ENCODE results near the gene MARK3. TPM values are rescaled to one million over a fixed set of nuclear protein-coding genes. Genes with fewer than 3 reads are reported as not detected.

Gene MARK3
- total RNA-seq, 4 donors from 2014 or later = 109 to 143 (median 125) TPM

DNA sequence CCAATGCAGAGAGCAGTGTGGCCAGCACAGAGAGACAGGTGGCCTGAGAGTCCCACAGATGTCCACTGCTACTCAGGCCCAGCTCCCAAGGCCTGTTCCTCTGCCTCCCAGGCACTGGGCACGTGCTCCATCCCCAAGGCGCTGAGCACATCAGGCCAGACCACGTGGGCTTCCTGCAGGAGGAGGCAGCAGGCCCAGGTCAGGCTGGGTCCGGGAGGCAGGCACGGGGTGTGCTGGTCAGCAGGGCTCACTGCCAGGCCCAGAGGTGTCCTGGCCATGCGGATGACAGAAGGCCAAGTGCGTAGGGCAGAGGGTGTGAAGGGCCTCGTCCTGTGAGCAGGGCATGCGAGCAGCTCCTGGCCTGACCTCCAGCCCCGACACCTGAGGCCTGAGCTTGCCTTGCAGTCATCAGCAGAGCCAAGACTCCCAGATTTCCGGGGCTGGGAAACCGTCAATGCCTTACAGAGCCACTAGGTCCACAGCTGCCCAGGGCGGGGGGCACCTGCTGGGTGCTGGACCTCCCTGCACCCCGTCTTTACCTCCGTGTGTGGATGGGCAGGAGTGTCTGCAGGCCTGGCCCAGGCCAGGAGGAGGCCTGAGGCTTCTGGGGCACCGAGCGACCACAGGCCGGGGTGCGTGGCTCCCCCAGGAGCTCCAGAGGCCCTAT lies 158.6 kb downstream of the MARK3 start:
- DNase-seq (ENCODE audit: low spot score in 2 of 2) = no peak
- Histone ChIP-seq H3K27ac (peak overlapping the region; percentile 79 to 94 (median 88)), H3K4me1 (peaks cover 21 to 98% (median 68%) of the 10 kb centered on the region in 4 donors), H3K27me3 (no peaks in the 10 kb centered on the region), H3K4me3 (no peak overlapping the region), H3K36me3 (no peaks in the 10 kb centered on the region), H3K9me3 (no peaks in the 10 kb centered on the region)
- TF ChIP-seq, protein P1, sequence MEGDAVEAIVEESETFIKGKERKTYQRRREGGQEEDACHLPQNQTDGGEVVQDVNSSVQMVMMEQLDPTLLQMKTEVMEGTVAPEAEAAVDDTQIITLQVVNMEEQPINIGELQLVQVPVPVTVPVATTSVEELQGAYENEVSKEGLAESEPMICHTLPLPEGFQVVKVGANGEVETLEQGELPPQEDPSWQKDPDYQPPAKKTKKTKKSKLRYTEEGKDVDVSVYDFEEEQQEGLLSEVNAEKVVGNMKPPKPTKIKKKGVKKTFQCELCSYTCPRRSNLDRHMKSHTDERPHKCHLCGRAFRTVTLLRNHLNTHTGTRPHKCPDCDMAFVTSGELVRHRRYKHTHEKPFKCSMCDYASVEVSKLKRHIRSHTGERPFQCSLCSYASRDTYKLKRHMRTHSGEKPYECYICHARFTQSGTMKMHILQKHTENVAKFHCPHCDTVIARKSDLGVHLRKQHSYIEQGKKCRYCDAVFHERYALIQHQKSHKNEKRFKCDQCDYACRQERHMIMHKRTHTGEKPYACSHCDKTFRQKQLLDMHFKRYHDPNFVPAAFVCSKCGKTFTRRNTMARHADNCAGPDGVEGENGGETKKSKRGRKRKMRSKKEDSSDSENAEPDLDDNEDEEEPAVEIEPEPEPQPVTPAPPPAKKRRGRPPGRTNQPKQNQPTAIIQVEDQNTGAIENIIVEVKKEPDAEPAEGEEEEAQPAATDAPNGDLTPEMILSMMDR (IDR thresholded peaks at IDR 0.05) = peak in 1 of 5 experiments; percentile 19
- no peak for TF ChIP-seq POLR2A (IDR thresholded peaks at IDR 0.05)
- TF ChIP-seq EP300 (IDR thresholded peaks at IDR 0.05) = no peak
- WGBS, 2 donors = 26 to 35% methylated on average over 6 to 7 of the region's 19 CpGs

DNA sequence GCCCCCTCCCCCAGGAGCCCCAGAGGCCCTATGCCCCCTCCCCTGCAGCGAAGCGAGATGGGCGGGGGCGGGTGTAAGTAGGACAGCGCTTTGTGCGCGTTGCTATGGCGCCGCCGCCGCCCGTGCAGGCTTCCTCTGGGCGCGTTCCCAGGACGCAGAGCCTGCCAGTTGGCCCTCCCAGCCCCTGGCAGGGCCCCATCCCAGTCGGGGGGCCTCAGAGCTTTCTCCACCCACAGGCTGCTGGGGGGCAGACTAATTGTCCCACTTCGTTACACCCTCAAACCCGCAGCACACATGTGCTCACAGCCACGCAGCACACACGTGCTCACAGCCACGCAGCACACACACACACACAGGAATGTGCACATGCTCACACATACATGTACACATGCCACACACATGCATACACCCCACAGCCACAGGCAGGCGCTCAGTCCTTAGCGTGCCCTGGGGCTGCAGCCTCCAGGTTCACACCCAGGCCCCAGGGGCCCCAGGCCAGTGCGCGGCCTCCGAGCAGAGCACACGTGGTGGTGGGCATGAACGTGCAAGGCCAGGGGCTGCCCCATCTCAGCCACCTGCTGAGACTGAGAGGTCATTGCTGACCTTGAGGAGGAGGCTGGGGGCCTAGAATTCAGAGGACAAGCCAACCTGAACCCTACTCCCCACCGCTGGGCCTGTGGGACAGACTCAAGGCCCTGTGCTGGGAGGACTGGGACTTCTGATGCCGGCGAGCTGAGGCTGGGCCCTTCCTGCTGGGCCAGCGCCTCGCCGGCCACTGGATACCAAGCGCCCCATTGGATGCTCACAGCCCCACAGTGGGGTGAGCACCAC lies 159.4 kb downstream of the MARK3 start:
- DNase-seq (ENCODE audit: low spot score in 2 of 2) = no peak
- H3K4me1 ChIP-seq = peaks cover 21 to 98% (median 69%) of the 10 kb centered on the region in 4 donors
- WGBS, 2 donors = 40 to 44% methylated on average over 5 to 13 of the region's 35 CpGs

DNA sequence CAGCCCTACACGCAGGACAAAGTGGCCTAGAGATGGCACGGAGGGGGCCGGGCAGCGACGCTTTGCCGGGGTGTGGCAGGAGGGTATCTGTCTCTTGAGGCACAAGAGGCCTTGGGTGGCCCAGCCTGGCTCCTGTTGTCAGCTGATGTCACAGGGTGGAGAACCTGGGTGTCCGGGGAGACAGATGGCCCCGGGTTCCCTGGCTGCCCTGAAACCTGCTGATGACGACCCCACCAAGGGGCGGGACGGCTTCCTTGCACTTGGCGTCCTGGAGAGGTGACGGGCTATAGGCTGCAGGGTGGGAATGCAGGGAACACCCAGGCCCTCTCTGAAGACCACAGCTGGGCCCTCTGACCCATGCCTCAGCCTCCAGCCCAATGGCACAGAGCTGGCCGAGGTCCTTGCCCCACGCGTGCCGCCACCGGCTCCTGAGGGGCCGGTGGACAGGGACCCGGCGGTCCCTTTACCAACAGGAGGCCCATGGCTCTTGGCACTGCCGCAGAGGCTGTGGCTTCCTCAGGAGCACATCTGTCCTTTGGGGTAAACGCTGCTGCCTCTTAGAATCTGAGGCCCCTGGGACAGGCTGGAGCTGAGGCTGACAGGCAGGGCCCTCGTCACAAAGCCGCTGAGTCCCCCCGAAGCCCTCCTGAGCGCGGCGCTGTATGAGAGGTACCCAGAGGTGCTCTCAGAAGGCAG lies 160.2 kb downstream of the MARK3 start:
- H3K36me3 ChIP-seq = no peaks in the 10 kb centered on the region
- DNase-seq (ENCODE audit: low spot score in 2 of 2) = no peak
- WGBS, 2 donors = 90 to 94% methylated on average over 21 to 23 of the region's 29 CpGs

More for the DNA sequence above, 159.4 kb downstream of the MARK3 start:
- H3K4me3 ChIP-seq = no peak overlapping the region
- H3K36me3 ChIP-seq = no peaks in the 10 kb centered on the region
- TF ChIP-seq, protein P1 (IDR thresholded peaks at IDR 0.05) = no peak
- TF ChIP-seq EP300 (IDR thresholded peaks at IDR 0.05) = peak in 1 of 2 donors; percentile 70
- H3K27ac ChIP-seq = peak overlapping the region; percentile 79 to 94 (median 88)
- H3K9me3 ChIP-seq = no peaks in the 10 kb centered on the region
- no peaks in the 10 kb centered on the region for H3K27me3 ChIP-seq

DNA sequence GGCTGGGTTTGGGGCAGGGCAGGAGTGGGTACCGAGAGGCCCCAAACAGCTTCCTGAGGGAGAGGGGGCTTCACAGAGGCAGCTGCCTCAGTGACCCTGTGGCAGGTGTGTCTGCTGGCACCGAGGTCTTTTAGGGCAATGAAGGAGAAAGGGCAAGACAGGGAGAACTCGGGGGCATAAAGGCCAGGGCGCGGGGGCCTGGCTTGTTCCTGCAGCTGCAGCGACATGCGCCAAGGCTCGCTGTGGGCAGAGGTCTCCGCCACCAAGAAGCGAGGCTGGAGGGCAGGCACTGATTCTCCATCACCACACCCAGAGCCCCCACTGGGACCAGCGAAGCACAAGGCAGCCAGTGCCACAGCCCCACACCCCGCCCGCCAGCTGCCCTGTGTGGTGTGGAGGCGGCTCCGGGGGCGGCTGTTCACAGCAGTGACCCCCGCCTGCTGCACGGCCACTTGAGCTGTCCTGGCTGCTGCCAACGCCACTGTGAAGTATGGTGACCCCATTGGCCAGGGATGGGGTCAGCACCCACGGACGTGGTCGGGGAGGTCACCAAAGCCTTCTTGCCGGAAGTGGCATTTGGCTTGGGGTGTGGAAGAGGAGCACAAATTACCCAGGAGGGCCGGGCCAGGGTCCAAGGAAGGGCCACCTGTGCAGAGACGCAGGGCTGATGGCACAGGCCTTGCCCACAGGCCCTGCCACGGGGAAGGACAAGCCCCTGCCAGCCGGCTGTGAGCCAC lies 160.9 kb downstream of the MARK3 start:
- DNase-seq (ENCODE audit: low spot score in 2 of 2) = no peak

More for the DNA sequence above, 160.2 kb downstream of the MARK3 start:
- Histone ChIP-seq H3K9me3 (no peaks in the 10 kb centered on the region), H3K4me1 (peaks cover 26 to 98% (median 70%) of the 10 kb centered on the region in 4 donors), H3K27me3 (no peaks in the 10 kb centered on the region), H3K4me3 (no peak overlapping the region), H3K27ac (peak overlapping the region; percentile 21 to 94 (median 86))
- TF ChIP-seq, protein P1 (IDR thresholded peaks at IDR 0.05) = no peak
- TF ChIP-seq EP300 (IDR thresholded peaks at IDR 0.05) = no peak
- no peak for TF ChIP-seq POLR2A (IDR thresholded peaks at IDR 0.05)

More for the DNA sequence above, 160.9 kb downstream of the MARK3 start:
- Histone ChIP-seq H3K4me3 (no peak overlapping the region), H3K27me3 (no peaks in the 10 kb centered on the region), H3K27ac (peak overlapping the region; percentile 21 to 94 (median 86)), H3K4me1 (peaks cover 27 to 98% (median 70%) of the 10 kb centered on the region in 4 donors), H3K36me3 (no peaks in the 10 kb centered on the region), H3K9me3 (no peaks in the 10 kb centered on the region)
- WGBS, 2 donors = 60 to 62% methylated on average over 19 to 20 of the region's 27 CpGs
- TF ChIP-seq, protein P1 (IDR thresholded peaks at IDR 0.05) = no peak
- TF ChIP-seq EP300 (IDR thresholded peaks at IDR 0.05) (no peak), POLR2A (IDR thresholded peaks at IDR 0.05) (no peak)
